GM23248 (cell line): ENCODE data around the gene TEX13A.

ENCODE experiments used
- EZH2 ChIP-seq: fragments of 200-600 bp; sonication (generic); IDR thresholded peaks from 2 replicates; pipeline ENCODE4 v1.6.1; 2018; ENCODE audit warnings: antibody characterized with exemption, mild to moderate bottlenecking; ENCODE audit not compliant: insufficient read depth, poor library complexity, severe bottlenecking
- EZH2phosphoT487 ChIP-seq: fragments of 200-600 bp; sonication (generic); IDR thresholded peaks from 2 replicates; pipeline ENCODE4 v1.6.1; 2018; ENCODE audit warnings: antibody characterized with exemption, moderate library complexity, mild to moderate bottlenecking, low read depth; ENCODE audit not compliant: insufficient read depth

GRCh38 chrX:105263171-105263570 is 42.7 kb upstream of the TEX13A start:
- TF ChIP-seq EZH2phosphoT487 (no peak), EZH2 (no peak)
